ENCODE measurements around the gene HEBP1.

Gene HEBP1

DNA sequence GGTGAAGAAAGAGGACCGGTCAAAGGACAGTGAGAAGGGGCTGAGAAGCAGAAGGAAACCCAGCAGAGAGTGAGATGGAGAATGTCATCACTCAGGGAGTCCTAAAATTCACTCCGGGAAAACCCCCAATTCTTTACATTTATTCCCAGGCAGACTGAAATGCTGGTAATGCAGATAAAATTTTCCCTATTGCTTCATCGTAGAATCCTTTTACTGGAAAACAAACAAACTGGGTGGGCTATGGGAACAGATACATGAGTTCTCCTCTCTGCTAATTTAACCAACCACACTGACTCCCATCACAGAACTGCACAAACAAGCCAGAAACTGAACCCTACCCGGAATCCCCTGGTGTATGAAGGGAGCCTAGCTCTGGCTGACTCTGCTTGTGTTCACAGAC is 20.9 kb downstream of the HEBP1 start:
- Histone ChIP-seq H3K27me3 (no peaks in the 10 kb centered on the region), H3K36me3 (peaks cover 14 to 90% (median 55%) of the 10 kb centered on the region in 11 experiments; a peak in 21 of 22 replicates), H3K9ac (no peak overlapping the region), H3K27ac (no peak overlapping the region), H3K4me2 (no peak overlapping the region), H3K9me3 (replicated peaks in 1 of 11) (peaks cover 0 to 5% (median 2%) of the 10 kb centered on the region in 11 experiments; a peak in 11 of 22 replicates), H3K4me3 (no peak overlapping the region), H4K20me1 (no peaks in the 10 kb centered on the region), H3K4me1 (peaks cover 0 to 19% (median 0%) of the 10 kb centered on the region in 10 experiments; a peak in 4 of 20 replicates)
- TF ChIP-seq Cebpa-rat (IDR thresholded peaks at IDR 0.05) = no peak

DNA sequence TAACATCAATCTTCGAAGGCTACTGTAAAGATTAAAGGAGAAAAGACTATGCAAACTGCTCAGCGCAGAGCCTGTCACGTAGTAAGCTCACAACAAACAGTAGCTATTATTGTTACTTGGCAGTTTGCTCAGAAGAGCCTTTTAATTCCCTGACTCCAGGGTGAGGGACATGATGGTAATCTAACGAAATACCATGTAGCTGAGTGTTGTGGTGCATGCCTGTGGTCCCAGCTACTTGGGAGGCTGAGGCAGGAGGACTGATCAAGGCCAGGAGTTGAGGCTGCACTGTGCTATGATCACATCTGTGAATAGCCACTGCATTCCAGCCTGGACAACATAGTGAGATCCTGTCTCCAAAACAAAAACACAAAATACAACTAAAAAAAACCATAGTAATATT is 22.8 kb downstream of the HEBP1 start:
- Histone ChIP-seq H3K4me1 (peaks cover 0 to 19% (median 0%) of the 10 kb centered on the region in 10 experiments; a peak in 4 of 20 replicates), H3K36me3 (peaks cover 28 to 97% (median 65%) of the 10 kb centered on the region in 11 experiments), H3K27me3 (no peaks in the 10 kb centered on the region), H3K27ac (no peak overlapping the region), H3K4me2 (no peak overlapping the region), H3K9me3 (replicated peaks in 1 of 11) (peaks cover 16 to 24% (median 20%) of the 10 kb centered on the region in 11 experiments), H4K20me1 (no peaks in the 10 kb centered on the region), H3K4me3 (no peak overlapping the region), H3K9ac (no peak overlapping the region)
- TF ChIP-seq Cebpa-rat (IDR thresholded peaks at IDR 0.05) = no peak

DNA sequence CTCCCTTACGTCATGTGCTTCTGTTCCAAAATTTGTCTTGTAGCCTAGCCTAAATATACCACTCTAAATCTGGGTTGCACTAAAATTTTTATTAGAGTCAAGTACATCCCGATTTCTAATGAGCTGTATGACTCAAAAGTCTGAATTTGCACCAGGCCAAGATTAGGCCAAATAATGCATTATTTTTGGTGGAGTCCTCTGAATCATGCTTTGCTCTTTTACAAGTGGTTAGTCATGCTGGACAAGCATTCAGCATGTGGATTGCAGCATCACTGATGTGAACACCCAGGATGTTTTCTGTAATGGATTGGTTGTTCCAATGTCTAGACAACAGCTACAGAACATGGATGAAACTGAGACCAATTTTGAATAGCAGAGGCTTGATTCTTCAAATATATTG is 23.7 kb downstream of the HEBP1 start:
- Histone ChIP-seq H3K27me3 (no peaks in the 10 kb centered on the region), H3K4me3 (no peak overlapping the region), H3K9ac (no peak overlapping the region), H3K36me3 (peaks cover 29 to 97% (median 63%) of the 10 kb centered on the region in 11 experiments), H3K4me1 (peaks cover 0 to 19% (median 0%) of the 10 kb centered on the region in 10 experiments; a peak in 4 of 20 replicates), H3K27ac (no peak overlapping the region), H3K9me3 (replicated peaks in 1 of 11) (peaks cover 17 to 26% (median 22%) of the 10 kb centered on the region in 11 experiments), H3K4me2 (no peak overlapping the region), H4K20me1 (no peaks in the 10 kb centered on the region)
- TF ChIP-seq Cebpa-rat (IDR thresholded peaks at IDR 0.05) = no peak

DNA sequence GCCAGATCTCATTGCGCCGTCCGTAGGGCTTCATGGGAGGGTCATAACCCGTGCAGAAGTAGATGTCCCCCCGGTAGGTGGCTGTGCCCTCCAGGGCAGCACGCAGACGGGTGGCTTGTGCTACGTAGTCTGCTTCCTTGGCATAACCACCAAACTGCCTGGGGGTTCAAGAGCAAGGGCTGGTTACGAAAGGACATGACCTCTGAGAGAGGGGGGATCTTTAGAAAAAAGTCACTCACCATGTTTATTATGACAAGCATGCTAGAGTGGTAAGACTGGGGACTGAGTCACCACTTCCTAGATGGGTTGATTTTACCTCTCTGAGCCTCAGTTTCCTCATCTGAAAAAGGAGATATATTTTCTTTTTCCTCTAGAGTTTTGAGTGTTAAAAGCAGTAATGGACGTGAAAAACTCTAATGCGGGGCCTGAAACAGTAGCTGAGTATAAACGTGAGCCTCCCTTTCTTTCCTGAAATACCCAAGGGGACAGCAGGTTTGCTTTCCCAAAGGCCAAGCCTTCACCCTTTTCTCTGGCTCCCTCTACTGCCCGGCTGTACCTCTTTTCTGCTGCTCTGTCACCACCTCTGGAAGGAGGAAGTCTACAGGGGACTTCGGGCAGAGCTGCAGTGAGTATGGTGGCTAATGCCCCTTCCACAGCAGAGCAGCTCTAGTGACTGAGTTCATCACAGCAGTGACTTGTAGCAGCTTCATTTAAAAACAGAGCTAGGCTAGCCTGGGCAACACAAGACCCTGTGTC is 24.6 kb downstream of the HEBP1 start:
- Histone ChIP-seq H3K4me2 (no peak overlapping the region), H3K9ac (no peak overlapping the region), H3K36me3 (peaks cover 26 to 91% (median 63%) of the 10 kb centered on the region in 11 experiments)

DNA sequence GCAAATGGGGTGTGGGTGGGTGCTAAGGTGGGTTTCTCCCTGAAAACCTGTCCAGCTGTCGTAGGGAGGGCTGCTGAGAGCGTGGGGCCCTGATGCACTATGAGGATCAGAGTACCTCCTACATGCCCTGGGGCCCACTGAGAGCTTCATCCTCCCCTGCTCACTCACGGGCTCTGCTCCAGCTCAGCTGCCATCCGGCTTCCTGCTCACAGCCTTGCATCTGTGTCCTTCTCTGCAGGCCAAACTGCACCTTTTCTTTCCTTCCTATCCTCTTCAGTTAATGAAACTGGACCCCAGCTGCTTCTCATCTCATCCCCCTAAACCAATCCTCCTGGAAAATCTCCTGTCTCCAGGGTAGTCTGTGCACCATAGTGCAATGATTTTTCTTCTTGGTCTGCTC is 25.9 kb downstream of the HEBP1 start:
- H3K27ac ChIP-seq = no peak overlapping the region
- H3K9me3 ChIP-seq (replicated peaks in 1 of 11) = peaks cover 17 to 26% (median 22%) of the 10 kb centered on the region in 11 experiments
- peaks cover 0 to 19% (median 0%) of the 10 kb centered on the region in 10 experiments; a peak in 4 of 20 replicates for H3K4me1 ChIP-seq
- no peak overlapping the region for H3K4me3 ChIP-seq
- H3K9ac ChIP-seq = no peak overlapping the region
- H3K4me2 ChIP-seq = no peak overlapping the region
- H4K20me1 ChIP-seq = no peaks in the 10 kb centered on the region
- no peak for TF ChIP-seq Cebpa-rat (IDR thresholded peaks at IDR 0.05)
- H3K36me3 ChIP-seq = peaks cover 26 to 87% (median 60%) of the 10 kb centered on the region in 11 experiments
- no peaks in the 10 kb centered on the region for H3K27me3 ChIP-seq

More for the DNA sequence above, 24.6 kb downstream of the HEBP1 start:
- Histone ChIP-seq H3K27ac (no peak overlapping the region), H3K4me1 (peaks cover 0 to 19% (median 0%) of the 10 kb centered on the region in 10 experiments; a peak in 4 of 20 replicates), H3K4me3 (no peak overlapping the region), H3K9me3 (replicated peaks in 1 of 11) (peaks cover 17 to 26% (median 22%) of the 10 kb centered on the region in 11 experiments), H3K27me3 (no peaks in the 10 kb centered on the region), H4K20me1 (no peaks in the 10 kb centered on the region)
- TF ChIP-seq Cebpa-rat (IDR thresholded peaks at IDR 0.05) = no peak

DNA sequence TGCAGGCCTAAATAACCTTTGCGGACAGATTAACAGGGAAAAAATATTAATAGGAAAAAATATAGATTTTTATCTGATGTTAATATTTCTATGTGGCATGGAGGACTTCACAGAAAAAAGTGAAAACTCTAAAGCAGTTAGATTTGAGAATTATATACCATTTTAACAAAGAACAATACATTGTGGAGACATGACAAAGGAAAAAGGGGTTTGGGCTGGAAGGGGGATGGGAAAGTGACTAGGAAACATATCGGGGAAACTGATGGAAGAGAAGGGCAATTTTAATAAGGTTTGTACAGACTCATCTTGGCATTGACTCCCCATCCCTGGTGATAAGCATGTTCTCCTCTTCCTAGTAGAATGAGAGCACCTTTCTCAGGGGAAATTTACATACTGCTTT is 27.0 kb downstream of the HEBP1 start:
- Histone ChIP-seq H3K9me3 (replicated peaks in 1 of 11) (peaks cover 17 to 26% (median 22%) of the 10 kb centered on the region in 11 experiments), H3K36me3 (peaks cover 26 to 77% (median 53%) of the 10 kb centered on the region in 11 experiments), H3K9ac (no peak overlapping the region), H3K4me3 (no peak overlapping the region), H3K4me1 (peaks cover 0 to 19% (median 0%) of the 10 kb centered on the region in 10 experiments; a peak in 4 of 20 replicates), H3K4me2 (no peak overlapping the region), H3K27me3 (no peaks in the 10 kb centered on the region), H3K27ac (no peak overlapping the region), H4K20me1 (no peaks in the 10 kb centered on the region)
- no peak for TF ChIP-seq Cebpa-rat (IDR thresholded peaks at IDR 0.05)

DNA sequence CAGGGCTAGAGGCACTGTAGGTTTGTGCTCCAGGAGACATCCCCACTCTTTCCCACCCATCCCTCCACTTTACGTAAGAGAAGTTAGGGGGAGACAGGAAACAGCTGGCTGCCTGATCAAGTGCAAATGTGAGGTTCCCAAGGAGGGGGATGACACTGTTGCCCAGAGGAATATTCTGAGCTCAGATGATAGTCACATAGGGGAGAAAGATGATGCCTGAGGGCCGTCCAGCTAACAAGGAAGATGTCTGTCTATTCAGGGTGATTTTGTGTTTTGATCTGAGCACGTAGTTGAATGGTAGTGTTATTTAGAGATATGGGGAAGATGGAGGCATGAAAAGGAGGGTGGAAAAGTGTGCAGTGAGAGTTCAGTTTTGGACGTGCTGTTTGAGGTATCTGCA is 34.2 kb downstream of the HEBP1 start:
- no peaks in the 10 kb centered on the region for H3K27me3 ChIP-seq
- no peak overlapping the region for H3K4me2 ChIP-seq
- H4K20me1 ChIP-seq = no peaks in the 10 kb centered on the region
- H3K36me3 ChIP-seq = peaks cover 0 to 20% (median 0%) of the 10 kb centered on the region in 11 experiments; a peak in 4 of 22 replicates
- H3K9ac ChIP-seq = no peak overlapping the region
- no peak for TF ChIP-seq Cebpa-rat (IDR thresholded peaks at IDR 0.05)
- H3K4me3 ChIP-seq = no peak overlapping the region
- H3K4me1 ChIP-seq = peaks cover 0 to 8% (median 0%) of the 10 kb centered on the region in 10 experiments; a peak in 5 of 20 replicates
- peaks cover 0 to 9% (median 0%) of the 10 kb centered on the region in 11 experiments; a peak in 3 of 22 replicates for H3K9me3 ChIP-seq (replicated peaks in 1 of 11)
- H3K27ac ChIP-seq = no peak overlapping the region

DNA sequence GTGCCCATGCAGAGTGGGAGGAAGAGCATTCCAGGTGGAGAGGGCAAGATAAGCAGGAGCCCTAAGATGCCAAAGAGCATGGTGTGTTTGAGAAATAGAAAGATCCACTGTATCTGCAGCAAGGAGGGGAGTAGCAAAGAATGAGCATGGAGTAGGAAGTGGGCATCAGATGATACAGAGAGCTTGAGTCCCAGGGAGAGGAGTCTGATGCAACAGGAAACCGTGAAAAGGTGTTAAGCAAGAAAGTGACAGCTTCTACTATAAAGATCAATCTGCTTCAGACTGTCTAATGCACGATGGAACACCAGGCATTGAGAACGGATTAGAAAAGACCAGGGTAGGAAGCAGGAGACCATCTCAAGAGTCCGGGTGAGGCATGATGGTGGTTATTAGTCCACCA is 35.8 kb downstream of the HEBP1 start:
- peaks cover 0 to 9% (median 0%) of the 10 kb centered on the region in 11 experiments; a peak in 3 of 22 replicates for H3K9me3 ChIP-seq (replicated peaks in 1 of 11)
- no peak for TF ChIP-seq Cebpa-rat (IDR thresholded peaks at IDR 0.05)
- peaks cover 0 to 8% (median 0%) of the 10 kb centered on the region in 10 experiments; a peak in 5 of 20 replicates for H3K4me1 ChIP-seq
- peaks cover 0 to 8% (median 0%) of the 10 kb centered on the region in 11 experiments; a peak in 1 of 22 replicates for H3K36me3 ChIP-seq
- H3K27ac ChIP-seq = no peak overlapping the region; a peak in 1 of 22 replicates
- no peaks in the 10 kb centered on the region for H4K20me1 ChIP-seq
- H3K9ac ChIP-seq = no peak overlapping the region
- no peak overlapping the region for H3K4me3 ChIP-seq
- peak overlapping the region in 5 of 11 experiments; percentile 6 to 33 (median 30); a peak in 8 of 22 replicates for H3K4me2 ChIP-seq
- H3K27me3 ChIP-seq = no peaks in the 10 kb centered on the region

DNA sequence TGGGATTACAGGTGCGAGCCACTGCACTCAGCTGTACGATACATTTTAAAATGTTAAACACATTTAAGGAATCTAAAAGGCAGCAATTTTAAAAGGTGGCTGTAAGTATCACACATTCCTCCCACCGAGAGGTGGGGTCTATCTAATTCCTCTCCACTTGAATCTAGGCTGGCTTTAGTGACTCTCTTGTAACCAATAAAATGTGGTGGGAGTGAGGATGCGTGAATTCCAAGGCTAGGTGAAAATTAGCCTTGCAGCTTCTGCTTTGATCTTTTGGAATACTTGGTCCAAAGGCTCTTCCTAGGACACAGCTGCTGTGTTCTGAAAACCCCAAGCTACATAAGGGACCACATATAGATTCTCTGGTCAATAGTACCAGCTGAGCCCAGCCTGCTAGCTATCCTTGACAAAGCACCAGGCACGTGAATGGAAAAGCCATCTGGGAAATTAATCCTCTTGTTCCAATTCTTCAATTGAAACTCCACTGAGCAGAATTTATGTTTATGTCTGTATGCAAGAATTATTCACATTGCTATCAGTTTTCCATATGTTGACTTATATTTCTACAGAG is 39.3 kb downstream of the HEBP1 start:
- TF ChIP-seq Cebpa-rat (IDR thresholded peaks at IDR 0.05) = no peak
- Histone ChIP-seq H3K27ac (no peak overlapping the region), H3K9me3 (replicated peaks in 1 of 11) (peaks cover 0 to 9% (median 0%) of the 10 kb centered on the region in 11 experiments; a peak in 3 of 22 replicates), H3K4me1 (peaks cover 0 to 8% (median 0%) of the 10 kb centered on the region in 10 experiments; a peak in 5 of 20 replicates), H3K36me3 (no peaks in the 10 kb centered on the region), H3K4me3 (no peak overlapping the region), H3K27me3 (no peaks in the 10 kb centered on the region), H4K20me1 (no peaks in the 10 kb centered on the region), H3K9ac (no peak overlapping the region), H3K4me2 (no peak overlapping the region)

Measured in BLaER1 treated with 17β-estradiol and CSF1 and Interleukin-3, amounts not matched to agents 10 nM and 100 nM (cell line).